GM21576 (cell line): ENCODE data around the gene C9orf43.
"Not testable (repeated sequence)": the region's sequence is repeated elsewhere in the genome, so short reads cannot be mapped to it uniquely, and the experiment has no call there.

Experiments
- ATAC-seq: cut with Tn5 transposase; IDR thresholded peaks from one replicate; pipeline ENCODE4 v1.9.1; 2021; ENCODE audit warnings: mild to moderate bottlenecking, moderate library complexity; ENCODE audit not compliant: unreplicated experiment

C9orf43 gene, protein sequence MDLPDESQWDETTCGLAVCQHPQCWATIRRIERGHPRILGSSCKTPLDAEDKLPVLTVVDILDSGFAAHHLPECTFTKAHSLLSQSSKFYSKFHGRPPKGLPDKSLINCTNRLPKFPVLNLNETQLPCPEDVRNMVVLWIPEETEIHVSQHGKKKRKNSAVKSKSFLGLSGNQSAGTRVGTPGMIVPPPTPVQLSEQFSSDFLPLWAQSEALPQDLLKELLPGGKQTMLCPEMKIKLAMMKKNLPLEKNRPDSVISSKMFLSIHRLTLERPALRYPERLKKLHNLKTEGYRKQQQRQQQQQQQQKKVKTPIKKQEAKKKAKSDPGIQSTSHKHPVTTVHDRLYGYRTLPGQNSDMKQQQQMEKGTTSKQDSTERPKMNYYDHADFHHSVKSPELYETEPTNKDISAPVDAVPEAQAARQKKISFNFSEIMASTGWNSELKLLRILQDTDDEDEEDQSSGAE

DNA sequence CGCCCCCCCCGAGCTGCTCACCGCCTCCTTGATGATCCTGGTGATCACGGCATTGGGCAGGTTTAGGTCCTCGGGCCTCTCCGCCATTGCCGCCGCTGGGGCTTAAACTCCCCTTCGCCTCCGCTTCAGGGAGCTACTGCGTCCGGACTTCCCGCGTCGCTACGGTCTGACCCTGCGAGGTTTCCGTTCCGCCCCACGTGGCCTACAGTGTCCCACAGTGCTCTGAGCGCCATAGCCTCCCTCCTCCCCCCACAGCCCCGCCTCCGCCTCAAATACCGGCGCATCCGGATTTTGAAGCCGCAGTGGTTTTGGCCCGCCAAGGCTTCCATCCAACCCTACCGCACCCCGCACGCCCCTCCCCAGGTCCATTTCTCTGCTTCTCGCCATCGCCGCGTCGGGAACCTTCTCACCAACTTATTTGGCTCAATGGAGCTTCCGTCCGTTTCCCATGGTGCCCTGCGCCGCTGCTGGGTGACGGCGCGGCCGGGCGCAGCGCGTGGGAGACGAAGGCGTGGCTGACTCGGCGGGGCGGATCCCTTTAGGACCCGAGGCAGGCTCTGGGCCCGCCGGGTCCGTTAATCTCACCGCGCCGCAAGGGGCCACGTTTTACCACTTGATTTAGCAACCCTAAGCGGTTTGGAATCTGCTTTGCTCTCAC, at the start of gene C9orf43, which contains the start of gene POLE3:
TSS of gene C9orf43 (plus strand) at position 541 of the 658 bp plus-strand sequence. CDS start 2,747 bp downstream, outside the sequence.
TSS of gene POLE3 (minus strand) at position 469 of the 658 bp plus-strand sequence. CDS start at position 87, 382 bp downstream.
- ATAC-seq, result peak; percentile 88

DNA sequence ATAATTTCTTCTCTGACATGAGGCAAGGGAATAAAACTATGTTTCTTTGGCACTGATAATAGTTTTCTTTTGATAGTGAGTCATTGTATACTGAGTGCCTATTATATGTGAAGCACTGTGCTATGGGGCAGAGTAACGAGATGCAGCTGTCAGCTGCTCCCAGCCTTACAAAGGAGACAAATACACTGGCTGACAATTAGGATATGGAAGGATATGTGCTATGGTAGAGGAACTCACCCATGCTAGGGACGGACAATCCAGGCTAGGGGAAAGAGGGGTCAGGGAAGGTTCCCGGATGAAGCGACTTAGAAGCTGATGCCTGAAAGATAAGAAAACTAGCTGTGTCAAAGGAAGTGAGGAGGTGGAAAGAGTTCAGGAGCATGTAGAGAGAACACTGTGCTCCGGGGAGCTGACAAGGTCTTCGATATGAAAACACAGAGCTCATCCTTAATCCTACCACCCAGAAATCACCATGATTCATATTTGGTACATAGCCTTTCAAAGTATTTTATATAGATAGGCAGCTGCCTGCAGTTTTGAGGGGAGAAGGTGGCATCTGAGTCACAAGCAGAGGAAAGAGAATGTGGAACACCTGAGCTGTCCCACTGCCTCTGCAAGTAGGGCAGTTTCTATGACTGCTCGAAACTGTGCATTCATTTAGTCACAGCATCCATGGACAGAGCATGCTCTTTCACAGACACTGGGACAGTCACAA, 49.1 kb upstream of the C9orf43 start:
- no peak for ATAC-seq

DNA sequence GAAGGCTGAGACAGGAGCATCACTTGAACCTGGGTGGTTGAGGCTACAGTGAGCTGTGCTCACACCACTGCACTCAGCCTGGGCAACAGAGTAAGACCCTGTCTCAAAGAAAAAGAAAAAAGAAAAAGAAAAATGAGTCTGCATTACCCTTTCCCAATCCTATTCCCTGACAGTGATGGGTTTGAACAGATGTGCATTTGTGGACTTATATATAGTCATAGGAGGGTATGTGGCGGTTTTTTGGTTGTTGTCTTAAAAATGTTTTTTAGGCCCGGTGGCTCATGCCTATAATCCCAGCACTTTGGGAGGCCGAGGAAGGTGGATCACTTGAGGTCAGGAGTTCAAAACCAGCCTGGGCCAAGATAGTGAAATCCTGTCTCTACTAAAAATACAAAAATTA, 47.2 kb upstream of the C9orf43 start:
- no peak for ATAC-seq

DNA sequence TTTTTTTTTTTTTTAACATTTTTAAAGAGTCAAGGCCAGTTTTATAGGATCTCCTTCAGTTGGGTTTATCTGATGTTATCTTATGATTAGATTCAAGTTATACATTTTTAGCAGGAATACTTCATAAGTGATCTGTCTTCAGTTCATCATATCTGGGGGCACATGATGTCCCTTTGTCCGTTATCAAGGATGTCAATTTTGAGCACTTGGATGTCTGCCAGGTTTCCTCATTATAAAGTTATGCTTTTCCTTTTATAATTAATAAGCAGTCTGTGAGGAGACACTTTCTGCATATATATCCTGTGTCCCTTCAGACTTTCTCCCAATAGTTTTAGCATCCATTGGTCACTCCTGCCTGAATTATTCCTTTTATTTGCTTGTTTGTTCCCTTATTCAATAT, 45.6 kb upstream of the C9orf43 start:
- ATAC-seq, result no peak

DNA sequence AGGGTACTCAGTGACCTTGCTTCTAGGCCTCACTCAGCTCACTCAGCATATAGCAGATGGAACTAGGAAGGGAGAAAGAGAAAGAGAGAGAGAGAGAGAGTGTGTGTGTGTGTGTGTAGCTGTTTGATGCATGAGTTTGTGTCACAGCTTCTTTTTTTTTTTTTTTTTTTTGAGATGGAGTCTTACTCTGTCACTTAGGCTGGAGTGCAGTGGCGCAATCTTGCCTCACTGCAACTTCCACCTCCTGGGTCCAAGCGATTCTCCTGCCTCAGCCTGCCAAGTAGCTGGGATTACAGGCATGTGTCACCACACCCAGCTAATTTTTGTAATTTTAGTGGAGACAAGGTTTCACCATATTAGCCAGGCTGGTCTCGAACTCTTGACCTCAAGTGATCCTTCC, 44.9 kb upstream of the C9orf43 start:
- ATAC-seq, result not testable (repeated sequence)

DNA sequence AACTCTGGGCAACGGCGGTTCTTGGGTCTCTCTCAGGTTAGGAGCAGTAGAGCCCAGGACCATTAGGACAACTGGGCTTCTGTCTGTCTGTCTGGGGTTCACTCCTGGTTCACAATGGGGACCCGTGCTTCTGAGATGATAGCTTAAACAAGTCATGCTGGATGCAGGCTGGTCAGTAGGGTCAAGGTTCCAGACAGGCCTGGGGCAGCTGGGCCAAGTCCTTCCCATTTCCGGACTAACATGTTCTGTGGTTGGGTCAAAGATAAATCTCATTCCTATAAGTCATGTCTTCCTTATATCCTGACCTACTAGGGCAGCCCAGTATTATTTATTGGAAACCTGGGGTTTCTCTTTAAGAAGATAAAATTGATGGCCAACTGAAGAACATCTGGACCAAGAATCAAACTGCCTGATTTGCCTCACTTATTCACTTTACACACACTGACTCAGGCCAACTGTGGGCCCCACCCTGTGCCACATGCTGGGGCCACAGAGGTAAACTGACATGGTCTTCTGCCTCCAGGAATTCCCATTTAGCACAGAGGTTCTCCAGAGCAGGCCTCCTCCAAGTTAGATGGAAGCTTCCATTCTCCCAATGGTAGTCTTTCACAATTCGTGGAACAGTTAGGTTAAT, 42.1 kb upstream of the C9orf43 start:
- no peak for ATAC-seq

DNA sequence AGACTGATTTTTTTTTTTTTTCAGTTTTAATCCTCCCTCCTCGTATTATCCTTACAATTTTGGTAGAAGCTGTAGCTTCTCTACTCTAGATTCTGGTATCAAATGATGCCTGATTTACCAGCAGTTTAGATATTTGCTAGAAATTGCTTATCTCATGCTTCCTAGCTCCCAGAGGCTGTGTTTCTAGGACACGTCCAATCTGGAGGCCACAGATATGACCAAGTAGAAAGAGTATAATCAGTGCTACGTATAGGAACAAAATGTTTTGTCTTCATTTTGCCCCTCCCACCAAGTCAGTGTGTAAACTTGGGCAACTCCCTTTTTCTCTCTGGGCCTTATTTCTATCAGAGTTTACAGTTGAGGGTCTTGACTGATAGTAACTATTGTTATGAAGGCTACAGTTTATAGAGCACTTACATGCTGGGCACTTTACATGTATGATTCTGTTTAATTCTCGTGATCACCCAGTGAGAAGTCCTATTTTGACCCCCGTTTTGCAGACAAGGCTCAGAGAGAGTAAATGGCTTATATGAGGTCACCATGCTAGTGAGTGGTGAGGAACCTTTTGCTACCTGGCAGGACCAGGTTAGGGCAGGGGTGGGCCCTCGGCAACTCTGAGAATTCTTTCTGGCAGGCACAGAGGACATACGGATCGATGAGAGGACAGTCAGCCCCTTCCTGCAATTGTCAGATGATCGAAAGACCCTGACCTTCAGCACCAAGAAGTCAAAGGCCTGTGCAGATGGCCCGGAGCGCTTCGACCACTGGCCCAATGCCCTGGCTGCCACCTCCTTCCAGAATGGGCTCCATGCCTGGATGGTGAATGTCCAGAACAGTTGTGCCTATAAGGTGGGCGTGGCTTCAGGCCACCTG, 41.3 kb upstream of the C9orf43 start:
- ATAC-seq, result no peak

DNA sequence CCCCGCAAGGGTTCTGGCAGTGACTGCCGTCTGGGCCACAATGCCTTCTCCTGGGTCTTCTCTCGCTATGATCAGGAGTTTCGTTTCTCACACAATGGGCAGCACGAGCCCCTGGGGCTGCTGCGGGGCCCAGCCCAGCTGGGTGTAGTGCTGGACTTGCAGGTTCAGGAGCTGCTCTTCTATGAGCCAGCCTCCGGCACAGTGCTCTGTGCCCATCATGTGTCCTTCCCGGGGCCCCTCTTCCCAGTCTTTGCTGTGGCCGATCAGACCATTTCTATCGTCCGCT, 40.7 kb upstream of the C9orf43 start:
- ATAC-seq, result no peak

DNA sequence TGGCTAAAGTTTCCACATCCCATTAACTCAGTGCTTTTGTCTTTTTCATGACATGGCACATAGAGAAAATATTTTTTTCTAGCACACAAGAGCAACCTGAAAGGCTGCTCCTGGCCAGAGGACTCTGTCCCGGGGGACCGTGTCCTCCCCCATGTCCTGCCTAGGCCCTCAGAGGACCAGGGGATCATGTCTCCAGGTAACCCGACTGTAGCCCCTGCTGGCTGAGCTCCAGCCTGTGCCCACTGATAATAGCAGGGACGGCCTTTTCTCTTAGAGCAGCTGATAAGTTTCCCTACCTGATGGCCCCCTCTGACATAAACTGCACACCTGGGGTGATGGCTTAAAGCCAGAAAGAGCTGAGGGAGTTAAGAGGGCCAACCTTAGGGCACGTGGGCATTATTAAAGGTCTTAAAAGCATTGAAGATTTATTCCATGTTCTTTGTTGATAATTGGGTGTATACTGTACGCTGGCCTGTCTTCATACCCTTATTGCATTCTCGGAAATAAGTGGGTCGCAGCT, 39.7 kb upstream of the C9orf43 start:
- no peak for ATAC-seq

DNA sequence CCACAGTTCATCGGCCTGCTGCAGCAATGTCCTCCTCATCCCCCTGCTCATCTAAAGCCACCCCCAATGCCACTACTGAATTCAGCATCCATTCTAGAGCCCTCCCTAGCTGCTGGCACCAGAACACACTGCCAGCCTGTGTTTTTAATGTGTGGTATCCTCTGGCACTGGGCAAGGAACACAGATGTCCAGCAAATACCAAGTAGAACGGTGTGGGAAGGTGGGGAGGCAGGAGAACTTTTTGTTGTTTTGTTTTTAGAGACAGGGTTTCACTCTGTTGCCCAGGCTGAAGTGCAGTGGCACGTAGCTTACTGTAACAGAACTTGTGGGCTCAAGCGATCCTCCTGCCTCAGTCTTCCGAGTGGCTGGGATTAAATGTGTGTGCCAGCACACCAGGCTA, 38.5 kb upstream of the C9orf43 start:
- ATAC-seq, result no peak

DNA sequence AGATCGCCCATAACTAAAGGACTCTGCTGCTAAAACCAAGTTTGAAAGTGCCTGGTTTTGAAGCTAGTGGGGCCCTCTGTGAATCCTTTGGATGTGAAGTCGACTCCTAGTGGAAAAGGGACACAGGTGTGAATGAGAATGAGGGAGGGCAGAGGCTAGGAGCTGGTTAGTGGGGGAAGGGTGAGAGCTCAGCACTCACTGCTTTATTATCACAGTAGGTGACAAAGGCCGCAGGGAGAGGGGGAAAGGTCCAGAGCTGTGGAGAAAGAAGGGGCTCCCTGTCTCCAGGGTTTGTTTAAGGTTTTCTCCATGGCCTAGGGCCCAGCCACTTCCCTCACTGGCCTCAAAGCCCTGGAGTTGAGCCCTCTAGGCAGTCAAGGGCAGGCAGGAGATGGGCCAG, 37.3 kb upstream of the C9orf43 start:
- ATAC-seq, result no peak

DNA sequence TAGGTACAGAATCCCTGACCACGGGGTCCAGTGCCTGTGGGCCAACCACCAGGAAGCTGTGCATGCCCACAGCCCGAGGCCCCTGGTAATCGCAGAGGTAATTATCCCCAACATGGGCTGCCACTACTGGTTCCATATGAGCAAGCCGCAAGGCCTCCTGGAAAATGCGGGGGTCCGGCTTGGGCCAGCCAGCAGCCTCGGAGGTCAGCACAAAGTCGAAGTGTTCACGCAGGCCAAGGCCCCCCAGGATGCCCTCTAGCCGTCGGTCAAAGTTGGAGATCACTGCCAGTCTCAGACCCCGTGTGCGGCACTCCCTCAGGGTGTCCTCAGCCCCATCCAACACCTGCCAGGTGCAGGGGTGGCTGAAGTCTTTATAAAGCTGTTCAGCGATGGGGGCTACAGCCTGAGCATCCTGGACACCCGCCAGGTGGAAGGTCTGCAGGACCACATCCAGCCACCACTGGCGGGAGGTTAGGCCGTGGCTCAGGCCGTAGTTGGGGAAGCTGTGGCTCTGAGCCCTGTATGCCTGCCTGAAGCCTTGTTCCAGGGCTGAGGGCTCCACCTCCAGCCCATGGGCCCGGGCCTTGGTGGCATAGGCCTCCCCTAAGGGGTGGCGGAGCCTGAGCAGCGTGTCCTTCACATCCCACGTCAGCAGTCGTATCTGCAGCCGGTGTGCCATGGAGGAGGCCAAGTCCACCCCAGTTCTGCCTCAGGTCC, 36.7 kb upstream of the C9orf43 start:
- ATAC-seq, result no peak

DNA sequence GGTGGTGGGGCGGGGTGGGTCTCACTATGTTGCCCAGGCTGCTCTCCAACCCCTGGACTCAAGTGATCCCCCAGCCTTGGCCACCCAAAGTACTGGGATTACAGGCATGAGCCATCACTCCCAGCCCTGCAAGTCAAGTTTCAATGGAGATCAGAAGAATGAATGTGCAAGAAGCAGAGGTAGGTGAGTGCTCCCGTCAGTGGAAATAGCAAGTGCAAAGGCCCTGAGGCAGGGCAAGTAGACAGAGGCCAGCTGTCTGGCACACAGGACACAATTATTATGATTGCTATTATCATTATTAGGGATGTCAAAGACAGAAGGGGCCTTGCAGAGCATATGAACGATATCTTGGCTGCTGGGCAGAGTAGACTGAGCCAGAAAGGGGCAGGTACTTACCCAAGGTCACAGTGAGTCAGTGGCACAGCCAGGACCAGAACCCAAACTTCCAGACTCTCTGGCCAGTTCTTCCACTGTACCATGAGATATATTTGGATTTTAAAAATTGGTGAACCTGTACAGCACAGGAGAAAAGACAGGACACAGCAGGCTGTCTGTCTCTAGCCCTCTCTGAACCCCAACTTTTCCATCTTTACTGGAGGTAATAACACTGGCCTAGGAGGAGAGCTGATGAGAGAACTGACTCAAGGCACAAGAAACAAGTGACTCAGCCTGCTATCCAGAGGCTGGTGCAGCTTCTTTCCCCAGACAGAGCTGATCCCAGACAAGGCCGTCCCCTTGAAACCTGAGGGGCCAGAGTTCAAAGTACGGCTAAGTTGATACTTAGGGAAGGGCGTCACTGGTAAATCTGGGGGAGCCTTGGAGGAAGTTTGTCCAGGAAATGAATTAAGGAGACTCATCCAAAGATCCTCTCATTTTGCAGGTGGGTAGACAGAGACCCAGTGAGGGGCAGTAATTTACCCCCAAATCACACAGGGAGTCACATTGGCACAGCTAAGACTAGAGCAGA, 35.2 kb upstream of the C9orf43 start:
- no peak for ATAC-seq

DNA sequence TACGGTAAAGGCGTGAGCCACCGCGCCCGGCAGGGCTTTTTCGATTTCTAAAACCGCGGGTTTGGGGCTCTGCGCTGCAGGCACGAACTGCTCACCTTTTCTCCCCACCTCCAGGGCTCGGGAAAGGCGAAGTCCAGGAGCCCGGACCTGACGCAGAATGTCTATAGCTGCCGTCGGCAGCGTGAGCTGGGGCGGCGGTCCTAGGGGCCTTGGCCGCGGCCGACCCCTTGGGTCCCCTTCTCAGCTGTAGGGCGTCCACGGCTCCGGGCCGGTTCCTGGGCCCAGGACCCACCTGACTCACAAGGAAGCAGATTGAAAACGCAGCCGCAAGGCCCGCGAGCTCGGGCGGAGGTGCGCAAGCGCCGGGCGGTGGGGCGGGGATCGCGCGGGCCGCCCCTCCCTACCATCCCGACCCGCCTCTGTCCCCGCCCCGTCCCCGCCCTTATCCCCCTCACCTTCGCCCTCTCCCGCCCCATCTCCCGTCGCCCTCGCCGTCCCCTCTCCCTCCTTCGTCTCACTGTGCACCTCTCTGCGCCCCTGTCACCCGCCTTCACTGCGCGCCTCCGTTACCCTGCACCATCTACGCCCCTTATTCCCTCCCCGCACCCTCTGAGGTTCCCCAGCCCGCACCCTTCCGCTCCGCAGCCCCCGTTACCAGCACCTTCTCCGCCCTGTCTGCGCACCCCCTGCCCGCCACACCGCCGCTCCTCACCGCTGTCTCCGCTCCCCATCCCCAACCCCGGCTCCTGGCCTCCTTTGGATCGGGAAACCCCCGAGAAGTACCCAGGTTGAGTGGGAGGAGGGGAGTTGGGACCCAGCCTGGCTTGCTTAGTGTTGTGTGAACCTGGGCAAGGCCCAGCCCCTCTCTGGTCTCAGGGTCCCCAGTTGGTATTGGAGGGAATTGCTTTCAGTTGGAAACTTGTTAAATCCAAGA, 33.6 kb upstream of the C9orf43 start, which contains the start of gene HDHD3:
TSS of gene HDHD3 (minus strand) at position 353 of the 934 bp plus-strand sequence. CDS start 2,632 bp downstream, outside the sequence.
- peak; percentile 71 for ATAC-seq

DNA sequence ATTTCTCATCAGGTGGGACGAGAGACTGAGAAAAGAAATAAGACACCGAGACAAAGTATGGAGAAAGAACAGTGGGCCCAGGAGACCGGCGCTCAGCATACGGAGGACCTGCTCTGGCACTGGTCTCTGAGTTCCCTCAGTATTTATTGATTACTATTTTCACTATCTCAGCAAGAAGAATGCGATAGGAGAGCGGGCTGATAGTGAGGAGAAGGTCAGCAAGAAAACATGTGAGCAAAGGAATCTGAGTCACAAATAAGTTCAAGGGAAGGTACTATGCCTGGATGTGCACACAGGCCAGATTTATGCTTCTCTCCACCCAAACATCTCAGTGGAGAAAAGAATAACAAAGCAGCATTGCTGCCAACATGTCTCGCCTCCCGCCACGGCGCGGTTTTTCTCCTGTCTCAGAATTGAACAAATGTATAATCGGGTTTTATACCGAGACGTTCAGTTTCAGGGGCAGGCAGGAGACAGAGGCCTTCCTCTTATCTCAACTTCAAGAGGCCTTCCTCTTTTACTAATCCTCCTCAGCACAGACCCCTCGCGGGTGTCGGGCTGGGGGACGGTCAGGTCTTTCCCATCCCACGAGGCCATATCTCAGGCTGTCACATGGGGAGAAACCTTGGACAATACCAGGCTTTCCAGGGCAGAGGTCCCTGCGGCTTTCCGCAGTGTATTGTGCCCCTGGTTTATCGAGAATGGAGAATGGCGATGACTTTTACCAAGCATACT, 31.3 kb upstream of the C9orf43 start:
- ATAC-seq, result not testable (repeated sequence)

DNA sequence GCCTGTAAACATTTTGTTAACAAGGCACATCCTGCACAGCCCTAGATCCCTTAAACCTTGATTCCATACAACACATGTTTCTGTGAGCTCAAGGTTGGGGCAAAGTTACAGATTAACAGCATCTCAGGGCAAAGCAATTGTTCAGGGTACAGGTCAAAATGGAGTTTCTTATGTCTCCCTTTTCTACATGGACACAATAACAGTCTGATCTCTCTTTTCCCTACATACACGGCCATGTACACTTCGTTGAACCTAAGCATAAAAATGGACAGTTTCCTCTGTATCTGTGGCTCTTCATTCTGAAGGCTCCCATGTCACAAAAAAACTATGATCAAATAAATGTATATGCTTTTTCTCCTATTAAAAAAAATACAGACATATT, 30.7 kb upstream of the C9orf43 start:
- not testable (repeated sequence) for ATAC-seq
